Activated naive CD8-positive, alpha-beta T cell (primary cell): Measurements from ENCODE around the gene PCBP2.

Experiments used
- H3K27ac Mint-ChIP-seq: one replicate; pipeline ENCODE4 v1.8.0; 2021; ENCODE audit warnings: mixed read lengths
- H3K27me3 Mint-ChIP-seq: one replicate; pipeline ENCODE4 v1.8.0; 2021; ENCODE audit warnings: mixed read lengths
- H3K36me3 Mint-ChIP-seq: one replicate; pipeline ENCODE4 v1.8.0; 2021; ENCODE audit warnings: mixed read lengths
- H3K4me1 Mint-ChIP-seq: one replicate; pipeline ENCODE4 v1.8.0; 2021; ENCODE audit warnings: low read depth, mixed read lengths
- H3K4me3 Mint-ChIP-seq: one replicate; pipeline ENCODE4 v1.8.0; 2021; ENCODE audit warnings: mild to moderate bottlenecking, mixed read lengths
- H3K9me3 Mint-ChIP-seq: one replicate; pipeline ENCODE4 v1.8.0; 2021; ENCODE audit warnings: low read depth, mixed read lengths

PCBP2 gene

GRCh38 chr12:53456654-53457366 is 4.9 kb downstream of the PCBP2 start:
- Mint-ChIP-seq H3K4me1 (peaks cover 54% of the 10 kb centered on the region), H3K27ac (peak overlapping the region; percentile 34), H3K27me3 (no peaks in the 10 kb centered on the region), H3K36me3 (peaks cover 11% of the 10 kb centered on the region), H3K4me3 (no peak overlapping the region), H3K9me3 (no peaks in the 10 kb centered on the region)

- H3K9me3 Mint-ChIP-seq: no peaks in the 10 kb centered on the region
- peak overlapping the region; percentile 22 for H3K27ac Mint-ChIP-seq
- peaks cover 13% of the 10 kb centered on the region for H3K36me3 Mint-ChIP-seq
- no peak overlapping the region for H3K4me3 Mint-ChIP-seq
- peaks cover 57% of the 10 kb centered on the region for H3K4me1 Mint-ChIP-seq
- H3K27me3 Mint-ChIP-seq: no peaks in the 10 kb centered on the region
These were observed 7.2 kb downstream of the PCBP2 start for GRCh38 chr12:53459097-53459496.

GRCh38 chr12:53461059-53461458 is 9.2 kb downstream of the PCBP2 start:
- Mint-ChIP-seq H3K9me3 (no peaks in the 10 kb centered on the region), H3K27me3 (no peaks in the 10 kb centered on the region), H3K4me1 (peaks cover 52% of the 10 kb centered on the region), H3K27ac (peak overlapping the region; percentile 66), H3K4me3 (peak overlapping the region; percentile 6), H3K36me3 (peaks cover 8% of the 10 kb centered on the region)

GRCh38 chr12:53461591-53461990 is 9.7 kb downstream of the PCBP2 start:
- Mint-ChIP-seq H3K4me1 (peaks cover 55% of the 10 kb centered on the region), H3K9me3 (no peaks in the 10 kb centered on the region), H3K27me3 (no peaks in the 10 kb centered on the region), H3K27ac (no peak overlapping the region), H3K36me3 (peaks cover 6% of the 10 kb centered on the region), H3K4me3 (no peak overlapping the region)

GRCh38 chr12:53462935-53463334 is 11.0 kb downstream of the PCBP2 start:
- H3K4me1 Mint-ChIP-seq: peaks cover 59% of the 10 kb centered on the region

GRCh38 chr12:53463802-53464560 is 12.1 kb downstream of the PCBP2 start:
- Mint-ChIP-seq H3K36me3 (peaks cover 6% of the 10 kb centered on the region), H3K27ac (peak overlapping the region; percentile 66), H3K9me3 (no peaks in the 10 kb centered on the region), H3K27me3 (no peaks in the 10 kb centered on the region), H3K4me1 (peaks cover 59% of the 10 kb centered on the region), H3K4me3 (no peak overlapping the region)

More at GRCh38 chr12:53462935-53463334, 11.0 kb downstream of the PCBP2 start:
- peaks cover 6% of the 10 kb centered on the region for H3K36me3 Mint-ChIP-seq
- H3K27ac Mint-ChIP-seq: peak overlapping the region; percentile 66
- no peaks in the 10 kb centered on the region for H3K27me3 Mint-ChIP-seq
- no peaks in the 10 kb centered on the region for H3K9me3 Mint-ChIP-seq
- H3K4me3 Mint-ChIP-seq: no peak overlapping the region

GRCh38 chr12:53464685-53465418 is 12.9 kb downstream of the PCBP2 start:
- H3K27ac Mint-ChIP-seq: peak overlapping the region; percentile 54
- peaks cover 54% of the 10 kb centered on the region for H3K4me1 Mint-ChIP-seq
- no peak overlapping the region for H3K4me3 Mint-ChIP-seq
- peaks cover 6% of the 10 kb centered on the region for H3K36me3 Mint-ChIP-seq
- H3K9me3 Mint-ChIP-seq: no peaks in the 10 kb centered on the region
- H3K27me3 Mint-ChIP-seq: no peaks in the 10 kb centered on the region

GRCh38 chr12:53465679-53466078 is 13.8 kb downstream of the PCBP2 start:
- Mint-ChIP-seq H3K9me3 (no peaks in the 10 kb centered on the region), H3K36me3 (peaks cover 5% of the 10 kb centered on the region), H3K4me1 (peaks cover 49% of the 10 kb centered on the region), H3K4me3 (no peak overlapping the region), H3K27me3 (no peaks in the 10 kb centered on the region), H3K27ac (peak overlapping the region; percentile 55)

GRCh38 chr12:53466640-53467039 is 14.7 kb downstream of the PCBP2 start:
- Mint-ChIP-seq H3K4me1 (peaks cover 47% of the 10 kb centered on the region), H3K9me3 (no peaks in the 10 kb centered on the region), H3K27me3 (no peaks in the 10 kb centered on the region), H3K4me3 (no peak overlapping the region), H3K27ac (peak overlapping the region; percentile 58), H3K36me3 (peaks cover 6% of the 10 kb centered on the region)

- H3K27ac Mint-ChIP-seq: peak overlapping the region; percentile 58
- peaks cover 51% of the 10 kb centered on the region for H3K4me1 Mint-ChIP-seq
- no peak overlapping the region for H3K4me3 Mint-ChIP-seq
- H3K27me3 Mint-ChIP-seq: no peaks in the 10 kb centered on the region
- no peaks in the 10 kb centered on the region for H3K9me3 Mint-ChIP-seq
- peaks cover 7% of the 10 kb centered on the region for H3K36me3 Mint-ChIP-seq
These were observed 15.2 kb downstream of the PCBP2 start for GRCh38 chr12:53467082-53467481.

- H3K9me3 Mint-ChIP-seq: no peaks in the 10 kb centered on the region
- H3K36me3 Mint-ChIP-seq: peaks cover 7% of the 10 kb centered on the region
- H3K27me3 Mint-ChIP-seq: no peaks in the 10 kb centered on the region
- no peak overlapping the region for H3K4me3 Mint-ChIP-seq
- H3K4me1 Mint-ChIP-seq: peaks cover 53% of the 10 kb centered on the region
- H3K27ac Mint-ChIP-seq: peak overlapping the region; percentile 18
These were observed 16.0 kb downstream of the PCBP2 start for GRCh38 chr12:53467880-53468279.

GRCh38 chr12:53468282-53468681 is 16.4 kb downstream of the PCBP2 start:
- Mint-ChIP-seq H3K4me3 (no peak overlapping the region), H3K27ac (peak overlapping the region; percentile 18), H3K36me3 (peaks cover 7% of the 10 kb centered on the region), H3K4me1 (peaks cover 53% of the 10 kb centered on the region), H3K9me3 (no peaks in the 10 kb centered on the region), H3K27me3 (no peaks in the 10 kb centered on the region)

- H3K36me3 Mint-ChIP-seq: peaks cover 7% of the 10 kb centered on the region
- H3K27ac Mint-ChIP-seq: peak overlapping the region; percentile 17
- no peak overlapping the region for H3K4me3 Mint-ChIP-seq
- H3K9me3 Mint-ChIP-seq: no peaks in the 10 kb centered on the region
- H3K4me1 Mint-ChIP-seq: peaks cover 57% of the 10 kb centered on the region
- H3K27me3 Mint-ChIP-seq: no peaks in the 10 kb centered on the region
These were observed 20.2 kb downstream of the PCBP2 start for GRCh38 chr12:53472056-53472582.

GRCh38 chr12:53474077-53474476 is 22.2 kb downstream of the PCBP2 start:
- peak overlapping the region; percentile 85 for H3K27ac Mint-ChIP-seq
- no peaks in the 10 kb centered on the region for H3K27me3 Mint-ChIP-seq
- peak overlapping the region; percentile 57 for H3K4me3 Mint-ChIP-seq
- H3K9me3 Mint-ChIP-seq: no peaks in the 10 kb centered on the region
- peaks cover 7% of the 10 kb centered on the region for H3K36me3 Mint-ChIP-seq
- H3K4me1 Mint-ChIP-seq: peaks cover 56% of the 10 kb centered on the region

GRCh38 chr12:53474819-53475218 is 22.9 kb downstream of the PCBP2 start:
- Mint-ChIP-seq H3K4me1 (peaks cover 56% of the 10 kb centered on the region), H3K9me3 (no peaks in the 10 kb centered on the region), H3K27me3 (no peaks in the 10 kb centered on the region), H3K36me3 (peaks cover 7% of the 10 kb centered on the region), H3K4me3 (peak overlapping the region; percentile 57), H3K27ac (peak overlapping the region; percentile 85)
